ENCODE measurements around the gene PERM1.

The PERM1 gene

GRCh38 chr1:1006305-1007159 is 24.6 kb upstream of the PERM1 start:
- DNase-seq (ENCODE audit: extremely low spot score), result no peak
- CTCF ChIA-PET, result interaction anchor here (1.2 to 2.5 kb wide), 3 partner anchors 13 to 56 kb away, joined by 4 to 7 read pairs (median 6); no protein-coding TSS in a partner anchor
- POLR2A ChIA-PET, result no interaction called here
- TF ChIP-seq, protein P1, sequence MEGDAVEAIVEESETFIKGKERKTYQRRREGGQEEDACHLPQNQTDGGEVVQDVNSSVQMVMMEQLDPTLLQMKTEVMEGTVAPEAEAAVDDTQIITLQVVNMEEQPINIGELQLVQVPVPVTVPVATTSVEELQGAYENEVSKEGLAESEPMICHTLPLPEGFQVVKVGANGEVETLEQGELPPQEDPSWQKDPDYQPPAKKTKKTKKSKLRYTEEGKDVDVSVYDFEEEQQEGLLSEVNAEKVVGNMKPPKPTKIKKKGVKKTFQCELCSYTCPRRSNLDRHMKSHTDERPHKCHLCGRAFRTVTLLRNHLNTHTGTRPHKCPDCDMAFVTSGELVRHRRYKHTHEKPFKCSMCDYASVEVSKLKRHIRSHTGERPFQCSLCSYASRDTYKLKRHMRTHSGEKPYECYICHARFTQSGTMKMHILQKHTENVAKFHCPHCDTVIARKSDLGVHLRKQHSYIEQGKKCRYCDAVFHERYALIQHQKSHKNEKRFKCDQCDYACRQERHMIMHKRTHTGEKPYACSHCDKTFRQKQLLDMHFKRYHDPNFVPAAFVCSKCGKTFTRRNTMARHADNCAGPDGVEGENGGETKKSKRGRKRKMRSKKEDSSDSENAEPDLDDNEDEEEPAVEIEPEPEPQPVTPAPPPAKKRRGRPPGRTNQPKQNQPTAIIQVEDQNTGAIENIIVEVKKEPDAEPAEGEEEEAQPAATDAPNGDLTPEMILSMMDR (IDR thresholded peaks at IDR 0.05; ENCODE audit: control extremely low read depth, extremely low read depth, low read depth, missing control alignments), result no peak

- DNase-seq (ENCODE audit: extremely low spot score), result no peak
- CTCF ChIA-PET, result interaction anchor here (1.6 to 5.6 kb wide), 3 partner anchors 12 to 57 kb away, joined by 4 to 54 read pairs (median 6); no protein-coding TSS in a partner anchor
- POLR2A ChIA-PET, result no interaction called here
- TF ChIP-seq, protein P1 (IDR thresholded peaks at IDR 0.05; ENCODE audit: control extremely low read depth, extremely low read depth, low read depth, missing control alignments), result no peak
Observed at GRCh38 chr1:1005774-1006304, 23.9 kb upstream of the PERM1 start.

- CTCF ChIA-PET, result interaction anchor here (1.5 to 5.6 kb wide), 5 partner anchors 9 to 58 kb away, joined by 4 to 54 read pairs (median 6); no protein-coding TSS in a partner anchor
- POLR2A ChIA-PET, result no interaction called here
- TF ChIP-seq, protein P1 (IDR thresholded peaks at IDR 0.05; ENCODE audit: control extremely low read depth, extremely low read depth, low read depth, missing control alignments), result no peak
- DNase-seq (ENCODE audit: extremely low spot score), result no peak
Observed at GRCh38 chr1:1004780-1005697, 23.1 kb upstream of the PERM1 start.

- DNase-seq (ENCODE audit: extremely low spot score), result no peak
- TF ChIP-seq, protein P1 (IDR thresholded peaks at IDR 0.05; ENCODE audit: control extremely low read depth, extremely low read depth, low read depth, missing control alignments), result no peak
- POLR2A ChIA-PET, result no interaction called here
- CTCF ChIA-PET, result interaction anchor here (1.5 to 5.6 kb wide), 4 partner anchors 10 to 55 kb away, joined by 4 to 54 read pairs (median 8); no protein-coding TSS in a partner anchor
Observed at GRCh38 chr1:1004420-1004779, 22.5 kb upstream of the PERM1 start.

GRCh38 chr1:1003618-1004419 is 21.9 kb upstream of the PERM1 start:
- ChIA-PET CTCF (interaction anchor here (1.5 to 5.6 kb wide), 7 partner anchors 10 to 55 kb away, joined by 4 to 54 read pairs (median 11); partner anchors contain the start of gene ISG15), POLR2A (no interaction called here)
- TF ChIP-seq, protein P1 (IDR thresholded peaks at IDR 0.05; ENCODE audit: control extremely low read depth, extremely low read depth, low read depth, missing control alignments), result no peak

More at GRCh38 chr1:1003618-1004419, 21.9 kb upstream of the PERM1 start:
- no peak for DNase-seq (ENCODE audit: extremely low spot score)
